Posterior vena cava (tissue), 2 donors: Measurements from ENCODE around the gene SCN1B. TPM values are rescaled to one million over a fixed set of nuclear protein-coding genes. Genes with fewer than 3 reads are reported as not detected.

Experiments used
- DNase-seq: peaks from one replicate; pipeline ENCODE4 v3.0.0-alpha.2; 2020; ENCODE audit warnings: low spot score
- intact Hi-C, 2 donors: fragments of 100-400 bp; cut with DNase I; formaldehyde crosslinking; loops; one replicate each; pipeline versions ENCODE4 v1.14.1 to v1.14.2; 2022 to 2023
- total RNA-seq, 2 donors: library from RNA; stranded (reverse); fragmentation: NEBNext Ultra II Directional; extraction: Animal tissue kit (Norgen Biotek cat#: 25700); gene quantifications; one replicate each; pipeline ENCODE4 v1.2.1, GENCODE V29; 2021
- donor health status: DM: yes; HTN: yes; CAD: no.
- donor health status: DM: yes; HTN: yes; CAD: no.

Gene SCN1B
- total RNA-seq, 2 donors from 2014 or later = 30.8 to 42.4 TPM

DNA sequence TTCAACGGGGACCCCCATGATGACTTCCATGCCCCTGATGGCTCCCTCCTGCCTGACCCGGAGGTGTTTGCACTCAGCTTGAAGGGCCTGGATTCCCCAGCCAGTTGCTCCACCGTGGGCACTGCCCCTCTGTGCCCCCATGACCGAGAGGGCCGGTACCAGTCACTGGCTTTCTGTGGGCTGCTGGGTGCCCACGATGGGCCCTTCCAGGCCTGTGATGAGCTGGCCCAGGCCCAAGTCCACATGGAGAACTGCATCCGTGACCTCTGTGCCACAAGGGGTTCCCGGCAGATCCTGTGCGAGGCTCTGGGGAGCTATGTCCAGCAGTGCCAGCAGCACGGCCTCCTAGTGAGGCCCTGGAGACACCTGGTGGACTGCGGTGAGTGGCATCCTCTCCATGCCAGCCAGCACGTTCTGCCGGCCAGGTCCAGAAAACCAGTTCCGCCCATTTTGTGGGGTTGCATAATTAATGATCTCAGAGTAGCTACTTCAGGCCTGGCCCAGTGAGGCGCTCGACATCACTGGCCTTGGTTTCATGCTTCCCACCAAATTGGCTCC, 50.4 kb downstream of the SCN1B start:
- DNase-seq = no peak
- intact Hi-C loops = no loop called here

DNA sequence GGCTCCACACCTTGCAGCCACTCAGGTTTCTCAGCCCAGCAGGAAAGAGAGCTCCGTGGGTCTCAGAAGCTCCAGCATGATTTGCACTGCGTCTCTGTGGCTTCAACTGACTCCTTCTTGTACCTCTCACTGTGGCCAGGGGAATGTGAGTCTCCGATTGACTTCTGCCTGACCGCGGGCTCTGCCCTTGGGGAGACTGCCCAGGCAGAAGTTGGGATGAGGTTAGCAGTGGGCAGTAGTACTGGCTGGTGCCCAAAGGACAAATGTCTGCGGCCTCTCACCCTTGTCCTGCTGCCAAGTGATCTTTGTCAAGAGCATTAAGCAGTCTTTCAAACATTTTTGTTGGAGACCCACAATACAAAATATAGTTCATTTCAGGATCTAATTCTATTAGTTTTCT, 50.9 kb downstream of the SCN1B start:
- intact Hi-C loops = no loop called here
- no peak for DNase-seq

DNA sequence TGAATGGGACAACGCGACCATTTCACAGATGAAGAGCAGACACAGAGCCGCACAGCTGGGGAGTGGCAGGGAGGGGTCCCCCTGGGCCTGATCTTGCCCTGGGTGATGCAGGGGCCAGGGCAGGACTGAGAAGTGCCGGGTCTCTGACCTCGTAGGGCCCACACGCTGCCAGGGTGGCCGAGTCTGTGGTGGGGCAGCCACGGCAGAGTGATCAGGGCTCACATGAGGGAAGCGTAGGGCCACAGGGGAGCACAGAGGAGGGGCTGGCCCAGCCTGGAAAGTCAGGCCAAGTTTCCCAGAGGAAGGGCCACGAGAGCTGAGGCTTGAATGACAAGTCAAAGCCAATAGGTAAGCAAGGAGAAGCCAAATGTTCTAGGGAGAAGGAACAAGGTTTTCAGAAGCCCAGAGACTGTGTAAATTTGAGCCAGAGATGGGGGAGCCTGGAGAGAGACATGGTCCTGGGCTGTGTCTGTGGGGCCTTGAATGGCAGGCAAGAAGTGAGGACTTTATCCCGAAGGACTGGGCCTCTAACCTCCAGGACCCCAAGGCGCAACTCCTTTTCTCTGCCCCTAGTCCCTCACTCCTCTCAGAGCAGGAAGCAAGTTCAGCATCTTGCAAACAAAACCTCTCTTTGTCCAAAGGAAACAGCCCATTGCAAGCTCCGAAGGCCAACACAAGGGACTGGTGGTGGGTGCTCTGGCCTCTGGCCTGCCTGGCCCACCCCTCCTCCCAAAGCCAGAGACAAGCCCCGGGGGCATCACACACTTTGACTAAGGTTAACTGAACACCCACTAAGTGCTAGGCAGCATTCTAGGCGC, 53.6 kb downstream of the SCN1B start:
- intact Hi-C loops = no loop called here
- DNase-seq = no peak

DNA sequence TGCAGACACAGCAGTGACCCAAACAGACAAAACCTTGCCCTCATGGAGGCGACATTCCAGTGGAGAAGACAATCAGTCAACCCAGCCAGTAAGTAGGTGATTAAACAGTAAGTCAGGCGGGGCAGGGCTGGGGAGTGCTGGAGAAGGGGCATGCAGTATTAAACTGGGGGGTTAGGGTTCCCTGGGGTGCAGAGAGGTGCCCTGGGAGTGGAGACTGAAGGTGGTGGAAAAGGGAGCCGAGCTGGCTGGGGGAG, 54.2 kb downstream of the SCN1B start:
- intact Hi-C loops = no loop called here
- DNase-seq = no peak

- no peak for DNase-seq
- intact Hi-C loops = no loop called here
Measured at GRCh38 chr19:35085947-35086346, 55.7 kb downstream of the SCN1B start.

DNA sequence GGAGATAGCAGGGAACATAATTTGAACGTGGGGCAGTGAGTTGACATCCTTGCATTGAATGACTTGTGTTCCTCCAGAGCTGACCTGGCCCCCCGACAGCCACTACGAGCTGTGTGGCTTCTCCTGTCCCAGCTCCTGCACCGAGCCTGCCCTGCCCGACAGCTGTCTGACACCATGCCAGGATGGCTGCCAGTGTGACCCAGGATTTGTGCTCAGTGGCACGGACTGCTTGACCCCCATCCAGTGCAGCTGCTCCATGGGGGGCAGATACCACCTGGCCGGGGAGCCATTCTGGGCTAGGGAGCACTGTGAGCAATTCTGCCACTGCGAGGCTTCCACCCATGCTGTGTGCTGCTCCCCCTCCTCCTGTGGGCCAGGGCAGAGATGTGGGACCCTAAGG, 56.2 kb downstream of the SCN1B start:
- intact Hi-C loops = no loop called here
- DNase-seq = no peak

DNA sequence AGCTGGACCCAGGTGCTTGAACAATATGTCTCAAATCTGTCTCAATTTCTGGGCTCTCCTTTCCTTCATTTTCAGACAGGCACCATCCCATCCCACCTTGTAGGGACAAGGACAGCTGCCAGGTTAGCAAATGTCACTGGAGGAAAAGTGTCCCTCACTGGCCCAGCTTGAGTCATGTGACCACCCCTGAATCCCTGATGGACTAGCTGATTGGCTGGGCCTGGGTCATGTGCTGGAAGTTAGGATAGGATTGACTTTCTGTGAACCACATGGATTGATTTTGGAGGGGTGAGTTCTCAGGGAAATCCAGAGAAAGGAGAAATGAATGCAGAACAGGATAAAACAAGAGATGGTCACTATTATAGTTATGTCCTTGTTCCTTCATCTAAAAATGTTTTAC, 57.1 kb downstream of the SCN1B start:
- intact Hi-C loops = no loop called here
- DNase-seq = no peak

DNA sequence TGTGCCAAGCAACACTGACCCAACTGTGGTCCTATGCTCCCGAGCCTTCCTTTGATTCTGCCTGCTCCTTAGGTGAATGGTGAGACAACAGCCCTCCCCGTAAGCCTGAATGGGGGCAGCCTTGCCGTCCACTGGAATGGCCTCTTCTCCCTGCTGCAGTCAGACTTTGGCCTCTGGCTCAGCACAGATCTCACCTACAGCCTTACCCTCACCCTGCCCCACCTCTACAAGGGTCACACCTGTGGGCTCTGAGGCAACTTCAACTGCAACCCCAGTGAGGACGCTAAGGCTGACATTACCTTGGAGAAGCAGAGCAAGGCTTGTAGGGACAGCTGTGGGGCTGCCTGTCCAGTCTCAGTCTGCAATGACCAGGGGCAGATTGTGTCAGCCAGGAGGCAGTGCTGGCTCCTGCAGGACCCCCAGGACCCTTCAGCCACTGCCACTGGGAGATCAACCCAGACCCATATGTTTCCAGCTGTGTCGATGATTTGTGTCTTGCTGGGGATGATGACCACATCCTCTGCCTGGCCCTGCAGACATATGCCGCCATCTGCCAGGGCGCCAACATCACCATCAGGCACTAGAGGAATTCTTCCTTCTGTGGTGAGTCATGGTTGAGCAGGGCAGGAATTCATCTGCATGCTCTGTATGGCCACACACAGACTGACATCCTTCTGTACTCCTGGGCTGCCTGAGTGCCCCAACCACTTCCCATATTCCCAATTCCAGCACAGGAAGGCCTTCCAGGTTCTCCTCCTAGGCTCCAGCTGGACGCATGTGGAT, 58.1 kb downstream of the SCN1B start:
- DNase-seq = no peak
- intact Hi-C loops = no loop called here

DNA sequence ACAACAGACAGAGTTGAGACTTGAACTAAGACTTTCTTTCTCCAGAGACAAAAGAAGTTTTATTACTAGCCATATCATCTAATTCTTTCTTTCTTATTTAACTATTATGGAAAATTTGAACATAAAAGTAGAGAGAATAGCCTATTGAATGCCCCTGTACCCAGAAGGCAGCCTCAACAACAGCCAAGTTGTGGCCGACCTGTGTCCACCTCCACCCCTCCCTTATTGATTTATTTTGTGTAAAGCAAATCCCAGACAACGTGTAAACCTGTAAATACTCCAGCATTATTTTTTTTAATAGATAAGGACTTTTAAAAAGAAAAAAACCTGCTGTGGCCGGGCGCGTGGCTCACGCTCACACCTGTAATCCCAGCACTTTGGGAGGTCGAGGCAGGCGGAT, 59.3 kb downstream of the SCN1B start:
- intact Hi-C loops = no loop called here
- no peak for DNase-seq

Other genes starting within 250 kb of the SCN1B start
- 1 to 10 TPM; 2.2 to 3.4 TPM for gene ZNF30, start 103.6 kb upstream of the SCN1B start, total RNA-seq
- gene ZNF792, start 66.2 kb upstream of the SCN1B start, total RNA-seq = 1 to 10 TPM; 4.9 to 6.2 TPM
- 10 to 100 TPM; 83.0 to 87.0 TPM for gene GRAMD1A, start 30.1 kb upstream of the SCN1B start, total RNA-seq
- 1 to 10 TPM in 1 of 2 donors, under 1 TPM in 1; 1.00 to 1.7 TPM for gene HPN, start 11.3 kb downstream of the SCN1B start, total RNA-seq
- not detected for gene FXYD3, start 85.4 kb downstream of the SCN1B start, total RNA-seq
- gene LGI4, start 104.6 kb downstream of the SCN1B start, total RNA-seq = 1 to 10 TPM; 9.1 to 10.0 TPM
- gene FXYD1, start 108.4 kb downstream of the SCN1B start, total RNA-seq = 100 to 1,000 TPM; 157 to 183 TPM
- gene FXYD7, start 112.8 kb downstream of the SCN1B start, total RNA-seq = under 1 TPM in 1 of 2 donors, not detected in 1; 0.43 TPM
- gene FXYD5, start 124.3 kb downstream of the SCN1B start, total RNA-seq = 10 to 100 TPM; 67.9 to 89.3 TPM
- not detected for gene FAM187B, start 198.3 kb downstream of the SCN1B start, total RNA-seq
- 1 to 10 TPM; 5.1 to 5.5 TPM for gene LSR, start 218.5 kb downstream of the SCN1B start, total RNA-seq
- 10 to 100 TPM; 78.9 to 88.0 TPM for gene USF2, start 238.5 kb downstream of the SCN1B start, total RNA-seq